Measurements from ENCODE around the gene LMCD1. TPM values are rescaled to one million over a fixed set of nuclear protein-coding genes. Genes with fewer than 3 reads are reported as not detected.

The LMCD1 gene
- total and polyA plus RNA-seq, 2 of the 8 experiments (the other 6 are each of a cell fraction or from before 2014, with no cell fraction given), result 12.3 to 26.5 TPM

DNA sequence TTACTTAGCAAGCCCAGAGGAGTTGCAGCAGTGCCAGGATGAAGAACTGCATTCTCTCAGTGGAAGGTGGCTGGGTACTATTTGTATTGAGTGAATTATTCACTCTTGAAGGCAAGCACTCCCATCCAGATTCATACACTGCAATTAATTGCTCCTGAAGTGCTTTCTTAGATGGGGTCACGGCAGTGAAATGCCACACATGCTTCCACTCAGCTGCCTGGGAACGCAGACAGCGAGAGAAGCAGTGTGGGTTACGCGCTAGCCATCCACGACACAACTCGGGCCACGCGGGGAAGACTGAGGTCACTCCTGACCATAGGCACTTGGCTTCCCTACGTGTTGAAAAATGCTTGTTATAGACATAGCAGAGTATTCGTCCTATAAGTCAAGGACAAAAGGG, 30.8 kb upstream of the LMCD1 start:
- Histone ChIP-seq H3K4ac (replicated peaks; ENCODE audit: insufficient read length, low read depth, low read length) (no peak overlapping the region), H4K91ac (replicated peaks; ENCODE audit: insufficient read length, low read length) (no peak overlapping the region), H2BK120ac (replicated peaks; ENCODE audit: low read depth, low read length) (no peak overlapping the region), H3K18ac (ENCODE audit: extremely low read depth, low read length) (no peak overlapping the region), H2BK12ac (ENCODE audit: low read depth, low read length) (no peak overlapping the region; the same call in 1 of the 2 replicates), H3K23ac (ENCODE audit: insufficient read length) (no peak overlapping the region), H3K14ac (ENCODE audit: insufficient read length) (no peak overlapping the region), H3K4me1 (replicated peaks in 1 of 4; ENCODE audit: control insufficient read depth in 3 of 4, insufficient read depth in 4 of 4, low read length in 3 of 4) (peaks cover 0 to 4% (median 2%) of the 10 kb centered on the region in 4 experiments; a peak in 2 of 7 replicates), H3K27me3 (replicated peaks in 1 of 4; ENCODE audit: control insufficient read depth in 3 of 4, extremely low read depth in 1 of 4, insufficient read depth in 3 of 4, low read length in 3 of 4) (no peaks in the 10 kb centered on the region), H2BK5ac (ENCODE audit: low read depth, low read length) (no peak overlapping the region), H3K79me2 (ENCODE audit: control insufficient read depth in 1 of 2, insufficient read depth in 2 of 2, low read length in 2 of 2) (0 out of 4 replicates have a peak, but pooled peaks cover 0 to 3% of the 10 kb centered on the region in 2 experiments), H2AK5ac (ENCODE audit: low read depth, low read length) (no peak overlapping the region), H2BK15ac (ENCODE audit: low read length) (no peak overlapping the region), H3K23me2 (ENCODE audit: low read depth, low read length) (no peaks in the 10 kb centered on the region), H4K8ac (ENCODE audit: extremely low read depth, insufficient read depth, low read length) (no peak overlapping the region), H3K36me3 (ENCODE audit: control insufficient read depth in 2 of 4, insufficient read depth in 4 of 4, low read length in 3 of 4) (no peaks in the 10 kb centered on the region), H2BK20ac (ENCODE audit: low read length) (no peak overlapping the region), H3K4me3 (ENCODE audit: extremely low read depth in 1 of 4, insufficient read depth in 2 of 4, low read depth in 3 of 4, low read length in 4 of 4) (no peak overlapping the region), H3K79me1 (ENCODE audit: low read depth, low read length) (no peaks in the 10 kb centered on the region), H3K4me2 (ENCODE audit: insufficient read depth in 1 of 2, low read depth in 2 of 2, low read length in 2 of 2) (no peak overlapping the region), H3K56ac (replicated peaks; ENCODE audit: insufficient read length, low read depth, low read length) (no peak overlapping the region), H4K5ac (ENCODE audit: insufficient read length, low read depth, low read length) (no peak overlapping the region), H2AFZ (ENCODE audit: low read length) (no peak overlapping the region), H4K20me1 (replicated peaks in 1 of 2; ENCODE audit: control insufficient read depth in 1 of 2, insufficient read depth in 2 of 2, low read length in 2 of 2) (no peaks in the 10 kb centered on the region), H3K9ac (replicated peaks in 1 of 4; ENCODE audit: extremely low read depth in 1 of 4, low read depth in 3 of 4, low read length in 3 of 4) (no peak overlapping the region), H3K27ac (ENCODE audit: low read depth, low read length) (no peak overlapping the region), H3K9me3 (ENCODE audit: insufficient read depth in 2 of 2, low read depth in 1 of 2, low read length in 1 of 2) (no peaks in the 10 kb centered on the region)
- WGBS, 2 experiments (ENCODE audit: extremely low coverage in 1 of 2, insufficient coverage in 1 of 2, insufficient read length in 1 of 2, insufficient replicate concordance in 2 of 2, low coverage in 1 of 2, low lambda C conversion rate in 2 of 2, missing lambda C conversion rate in 1 of 2), result 89% methylated on average over 11 of the region's 11 CpGs; no CpG with 5 or more reads in 1 of the 2 experiments
- CTCF ChIA-PET (ENCODE audit: partially characterized antibody), result interaction anchor here (1.4 kb wide), 1 partner anchor 19 kb away, joined by 5 read pairs; no protein-coding TSS in a partner anchor
- FAIRE-seq (no peak), DNase-seq (ENCODE audit: low read depth in 1 of 2, low spot score in 2 of 2) (no peak)
- TF ChIP-seq POLR2AphosphoS5 (IDR thresholded peaks at IDR 0.05; ENCODE audit: low read depth, low read length) (no peak), ZNF274 (IDR thresholded peaks at IDR 0.05; ENCODE audit: borderline replicate concordance, extremely low read depth, low read length) (no peak), CHD2 (IDR thresholded peaks at IDR 0.05; ENCODE audit: low read length) (no peak)
- POLR2A ChIA-PET (ENCODE audit: partially characterized antibody), result no interaction called here

Data from H1 (cell line).